GM21619 (cell line): ENCODE measurements around the gene NUDT5.
"Not testable (repeated sequence)": the region's sequence is repeated elsewhere in the genome, so short reads cannot be mapped to it uniquely, and the experiment has no call there.

Source experiments
- ATAC-seq: cut with Tn5 transposase; IDR thresholded peaks from one replicate; pipeline ENCODE4 v1.9.1; 2021; ENCODE audit not compliant: unreplicated experiment

NUDT5 gene

GRCh38 chr10:12205082-12205481, 9.4 kb upstream of the NUDT5 start:
- no peak for ATAC-seq

- no peak for ATAC-seq
These were observed 6.5 kb upstream of the NUDT5 start for GRCh38 chr10:12202226-12202625.

GRCh38 chr10:12201543-12201942, 5.9 kb upstream of the NUDT5 start:
- ATAC-seq = no peak

DNA sequence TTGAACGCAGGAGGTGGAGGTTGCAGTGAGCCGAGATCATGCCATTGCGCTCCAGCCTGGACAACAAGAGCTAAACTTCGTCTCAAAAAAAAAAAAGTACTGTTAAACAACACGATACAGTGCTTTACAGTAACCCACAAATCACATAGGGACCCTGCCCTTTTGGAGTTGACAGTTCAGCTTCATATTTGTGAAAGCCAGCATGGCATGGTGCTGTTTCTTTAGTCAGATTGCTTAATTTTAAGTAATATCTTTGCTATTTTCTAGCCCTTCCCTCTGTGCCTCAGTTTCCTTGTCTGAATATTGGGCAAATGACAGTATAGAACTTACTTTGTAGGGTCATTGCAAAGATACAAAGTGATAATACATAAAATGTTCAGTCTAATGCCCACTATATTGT, 5.2 kb upstream of the NUDT5 start:
- no peak for ATAC-seq

GRCh38 chr10:12198156-12198555, 2.5 kb upstream of the NUDT5 start:
- no peak for ATAC-seq

GRCh38 chr10:12196531-12197211, 980 bp upstream of the NUDT5 start:
- ATAC-seq = no peak

- ATAC-seq = peak; percentile 7
These were observed 449 bp downstream of the NUDT5 start for GRCh38 chr10:12195281-12195602.

DNA sequence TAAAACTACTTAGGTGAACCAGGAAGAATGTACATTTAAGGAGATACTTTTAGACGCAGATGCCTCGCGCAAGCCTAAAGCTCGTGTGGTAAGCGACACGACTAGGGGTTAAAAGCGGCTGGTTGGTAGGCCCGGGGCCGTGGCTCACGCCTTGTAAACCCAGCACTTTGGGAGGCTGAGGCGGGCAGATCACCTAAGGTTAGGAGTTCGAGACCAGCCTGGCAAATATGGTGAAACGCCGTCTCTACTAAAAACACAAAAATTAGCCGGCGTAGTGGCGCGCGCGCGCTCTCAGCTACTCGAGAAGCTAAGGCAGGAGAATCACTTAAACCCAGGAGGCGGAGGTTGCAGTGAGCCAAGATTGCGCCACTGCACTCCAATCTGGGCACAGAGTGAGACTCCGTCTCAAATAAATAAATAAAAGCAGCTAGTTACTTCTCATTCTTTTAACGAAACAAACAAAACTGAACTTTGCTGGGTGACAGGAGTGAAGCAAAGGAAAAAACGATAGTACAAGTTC, 879 bp downstream of the NUDT5 start:
- no peak for ATAC-seq

- no peak for ATAC-seq
These were observed 2.5 kb downstream of the NUDT5 start for GRCh38 chr10:12193193-12193592.

- no peak for ATAC-seq
These were observed 4.0 kb downstream of the NUDT5 start for GRCh38 chr10:12191715-12192114.

GRCh38 chr10:12189426-12189825, 6.3 kb downstream of the NUDT5 start:
- no peak for ATAC-seq

- no peak for ATAC-seq
These were observed 7.0 kb downstream of the NUDT5 start for GRCh38 chr10:12188656-12189055.

- ATAC-seq = no peak
These were observed 8.3 kb downstream of the NUDT5 start for GRCh38 chr10:12187321-12187905.

GRCh38 chr10:12186323-12186722, 9.4 kb downstream of the NUDT5 start:
- ATAC-seq = no peak

DNA sequence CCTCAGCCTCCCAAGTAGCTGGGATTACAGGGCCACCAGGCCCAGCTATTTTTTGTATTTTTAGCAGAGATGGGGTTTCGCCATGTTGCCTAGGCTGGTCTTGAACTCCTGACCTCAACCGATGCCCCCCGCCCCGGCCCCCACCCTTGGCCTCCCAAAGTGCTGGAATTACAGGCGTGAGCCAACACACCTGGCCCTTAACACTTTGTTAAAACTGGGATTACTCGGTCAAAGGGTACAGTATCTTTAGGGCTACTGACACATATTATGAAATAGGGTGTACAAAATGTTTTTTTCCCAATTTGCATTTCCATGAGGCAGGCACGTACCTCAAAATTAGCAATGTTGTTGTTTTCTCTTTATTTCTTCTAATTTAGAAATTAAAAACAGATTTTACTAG, 11.5 kb downstream of the NUDT5 start:
- no peak for ATAC-seq

- ATAC-seq = peak; percentile 72
These were observed 14.5 kb downstream of the NUDT5 start for GRCh38 chr10:12181065-12181775.

DNA sequence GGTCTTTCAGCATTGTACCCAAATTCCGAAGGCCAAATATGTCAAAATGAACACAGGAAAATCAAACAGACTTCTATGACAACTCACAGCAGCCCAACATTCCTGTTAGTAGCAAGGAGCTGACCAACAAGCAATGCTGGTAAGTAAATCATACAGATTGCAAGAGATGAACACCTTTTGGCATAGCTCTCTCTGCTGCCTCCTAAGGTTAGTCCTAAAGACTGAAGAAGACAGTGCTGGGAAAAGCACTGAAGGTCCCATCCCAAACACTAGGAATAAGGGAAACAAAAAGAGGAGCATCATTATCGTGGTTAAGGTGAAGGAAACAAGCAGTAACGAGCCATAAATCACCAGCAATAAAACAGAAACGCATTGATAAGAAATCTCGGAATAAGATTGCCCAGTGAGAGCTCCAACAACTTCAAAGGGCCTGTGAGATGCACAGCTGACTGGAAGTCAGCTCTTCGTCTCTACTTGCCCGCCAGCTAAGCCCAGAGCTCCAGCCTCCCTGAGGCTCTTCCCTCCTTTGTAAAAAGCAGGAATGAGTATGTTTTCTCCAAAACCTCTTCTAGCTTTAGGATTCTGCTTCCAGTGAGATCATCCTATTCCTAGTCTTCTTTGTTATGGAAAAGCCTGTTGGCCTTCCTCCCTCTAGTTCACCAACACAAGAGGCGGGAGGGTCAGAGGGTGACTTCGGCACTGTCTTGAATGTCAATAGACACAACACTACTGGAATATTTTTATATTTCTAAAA, 15.3 kb downstream of the NUDT5 start:
- ATAC-seq = no peak

- ATAC-seq = no peak
These were observed 16.0 kb downstream of the NUDT5 start for GRCh38 chr10:12179606-12180170.

DNA sequence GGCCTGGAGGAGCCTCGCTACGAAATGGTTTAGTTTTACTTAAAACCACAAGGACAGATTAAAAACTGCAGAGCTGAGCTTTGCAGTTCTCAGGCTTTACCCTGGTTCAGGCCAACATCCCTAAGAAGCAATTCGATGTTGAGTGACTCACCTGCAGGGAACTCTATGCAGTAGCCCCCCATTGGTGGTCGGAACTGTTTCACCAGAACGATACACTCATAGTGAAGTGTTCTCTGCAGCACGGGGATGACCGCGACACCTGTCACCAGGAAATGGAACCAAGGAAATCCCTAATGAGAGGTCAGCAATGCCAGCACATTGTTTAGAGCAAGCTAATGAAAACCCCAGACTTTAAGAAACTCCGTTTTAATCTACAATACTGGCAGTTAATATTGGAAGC, 18.0 kb downstream of the NUDT5 start:
- no peak for ATAC-seq

DNA sequence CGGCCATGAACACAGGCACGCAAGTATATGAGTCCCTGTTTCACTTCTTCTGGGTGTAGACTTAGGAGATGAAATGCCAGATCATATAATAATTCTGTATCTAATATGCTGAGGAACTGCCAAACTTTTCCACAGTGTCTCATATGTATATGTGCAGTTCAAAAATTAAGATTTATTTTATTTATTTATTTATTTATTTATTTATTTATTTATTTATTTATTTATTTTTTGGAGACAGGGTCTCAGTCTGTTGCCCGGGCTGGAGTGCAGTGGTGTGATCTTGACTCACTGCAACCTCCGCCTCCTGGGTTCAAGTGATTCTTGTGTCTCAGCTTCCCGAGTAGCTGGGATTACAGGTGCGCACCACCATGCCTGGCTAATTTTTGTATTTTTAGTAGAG, 24.2 kb downstream of the NUDT5 start:
- ATAC-seq = not testable (repeated sequence)
